Placental epithelial cell (primary cell): ENCODE results near the gene PACSIN2. TPM values are rescaled to one million over a fixed set of nuclear protein-coding genes. Genes with fewer than 3 reads are reported as not detected.

Source experiments
- total RNA-seq: library from RNA; depleted of rRNA; stranded (reverse); fragments of >200 nt; gene quantifications from 2 replicates; pipeline ENCODE4 v1.2.3, GENCODE V29; 2012

Gene PACSIN2, protein sequence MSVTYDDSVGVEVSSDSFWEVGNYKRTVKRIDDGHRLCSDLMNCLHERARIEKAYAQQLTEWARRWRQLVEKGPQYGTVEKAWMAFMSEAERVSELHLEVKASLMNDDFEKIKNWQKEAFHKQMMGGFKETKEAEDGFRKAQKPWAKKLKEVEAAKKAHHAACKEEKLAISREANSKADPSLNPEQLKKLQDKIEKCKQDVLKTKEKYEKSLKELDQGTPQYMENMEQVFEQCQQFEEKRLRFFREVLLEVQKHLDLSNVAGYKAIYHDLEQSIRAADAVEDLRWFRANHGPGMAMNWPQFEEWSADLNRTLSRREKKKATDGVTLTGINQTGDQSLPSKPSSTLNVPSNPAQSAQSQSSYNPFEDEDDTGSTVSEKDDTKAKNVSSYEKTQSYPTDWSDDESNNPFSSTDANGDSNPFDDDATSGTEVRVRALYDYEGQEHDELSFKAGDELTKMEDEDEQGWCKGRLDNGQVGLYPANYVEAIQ
- total RNA-seq: 72.2 and 114 TPM in 2 replicates

DNA sequence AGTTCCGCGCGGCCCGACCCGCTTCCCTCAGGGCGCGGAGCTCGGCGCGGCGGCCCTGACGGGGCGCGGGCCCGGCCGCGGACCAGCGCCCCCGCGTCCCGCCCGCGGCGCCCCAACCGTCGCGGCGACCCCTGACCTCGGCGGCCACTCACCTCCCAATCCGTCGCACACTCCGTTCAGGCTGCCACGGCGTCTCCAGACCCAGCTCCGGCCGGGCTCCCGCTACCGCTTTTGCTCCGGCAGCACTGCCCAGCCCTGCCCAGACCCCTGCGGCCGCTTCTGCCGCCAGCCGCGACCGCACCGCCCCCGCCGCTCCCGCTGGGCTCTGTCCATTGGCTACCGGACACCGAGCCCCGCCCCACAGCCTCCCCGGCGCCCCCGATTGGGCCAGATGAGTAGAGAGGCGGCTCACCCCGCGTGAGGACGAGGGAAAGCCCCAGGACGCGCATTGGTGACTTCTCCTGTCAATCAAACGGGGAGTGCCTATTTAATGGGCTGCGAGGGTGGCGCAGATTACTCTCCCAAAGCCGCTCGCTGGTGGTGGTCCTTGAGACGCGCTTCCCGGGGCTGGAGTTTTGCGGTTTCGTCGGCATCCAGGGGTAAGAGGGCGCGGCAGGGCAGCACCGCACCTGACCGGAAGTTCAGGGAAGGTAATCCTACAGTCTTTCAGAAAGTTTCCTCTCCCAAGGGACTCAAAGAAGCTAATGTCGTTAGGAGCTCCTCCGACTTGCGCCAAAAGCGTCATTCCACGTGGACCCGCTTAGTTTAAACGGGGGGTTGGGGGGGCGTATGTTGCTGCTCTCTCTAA is at the start of gene PACSIN2:
Gene PACSIN2, minus strand, starts transcription at position 281 of the 808 bp plus-strand sequence. CDS start 103,069 bp downstream, outside the sequence.

DNA sequence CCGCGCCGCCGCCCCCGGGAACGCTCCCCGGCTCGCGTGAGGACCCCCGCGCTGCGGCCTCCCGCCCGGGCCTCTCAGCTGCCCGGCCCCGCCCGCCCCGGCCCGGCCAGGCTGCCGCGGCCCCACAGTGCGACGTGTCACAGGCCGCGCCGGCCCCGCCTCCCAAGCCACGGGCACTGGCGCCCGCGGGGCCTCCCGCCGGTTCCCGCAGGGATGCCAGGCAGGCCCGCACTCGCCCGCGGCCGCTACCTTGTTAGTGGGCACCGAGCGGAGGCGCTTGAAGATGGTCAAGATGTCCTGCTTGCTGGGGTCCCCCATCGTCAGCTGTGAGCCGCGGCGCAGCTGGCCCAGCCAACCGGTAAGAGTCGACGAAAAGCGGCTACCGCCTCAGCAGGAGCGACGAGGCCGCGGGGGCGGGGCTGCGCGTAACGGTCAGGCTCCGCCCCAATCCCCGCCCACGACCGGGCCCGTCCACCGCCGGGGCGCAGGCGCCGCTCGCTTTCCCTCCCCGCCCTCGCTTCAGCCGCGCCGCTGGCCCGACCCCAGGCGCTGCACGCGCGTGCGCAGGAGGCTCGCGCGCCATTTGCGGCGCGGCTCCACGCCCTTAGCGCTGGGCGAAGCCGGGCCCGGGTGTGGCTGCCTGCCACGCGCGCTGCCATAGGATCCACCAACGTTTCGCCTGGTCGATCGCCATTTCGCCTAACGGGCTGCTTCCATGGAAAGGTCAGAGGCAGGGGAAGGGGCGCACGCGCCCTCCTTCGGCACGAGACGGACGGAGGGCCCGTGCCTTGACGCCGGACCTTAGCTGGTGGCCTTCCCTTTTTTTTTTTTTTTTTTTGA is 157.9 kb downstream of the PACSIN2 start, which contains the start of gene ARFGAP3:
Gene ARFGAP3, minus strand, starts transcription at position 409 of the 840 bp plus-strand sequence. Its CDS starts 91 bp downstream, at position 318.

Other genes starting within 250 kb of the PACSIN2 start
- 89.1 and 89.7 TPM in 2 replicates for gene ARFGAP3, start 157.9 kb downstream of the PACSIN2 start, total RNA-seq
- 7.6 and 16.1 TPM in 2 replicates for gene TTLL1, start 74.2 kb upstream of the PACSIN2 start, total RNA-seq
- gene BIK, start 95.6 kb upstream of the PACSIN2 start, total RNA-seq: 1.5 and 3.5 TPM in 2 replicates
- gene MCAT, start 128.2 kb upstream of the PACSIN2 start, total RNA-seq: 13.0 and 15.4 TPM in 2 replicates
- gene TSPO, start 136.4 kb upstream of the PACSIN2 start, total RNA-seq: 129 and 155 TPM in 2 replicates
- 19.6 and 37.7 TPM in 2 replicates for gene TTLL12, start 172.0 kb upstream of the PACSIN2 start, total RNA-seq